Measurements from ENCODE around the gene ENKD1.

GRCh38 chr16:67644038-67644437 lies 22.5 kb downstream of the ENKD1 start:
- no peak for TF ChIP-seq KAT2A (conservative IDR thresholded peaks at IDR 0.05; ENCODE audit: control insufficient read depth, low read depth, low read length)
- TF ChIP-seq RBBP5 (conservative IDR thresholded peaks at IDR 0.05) = no peak
- TF ChIP-seq SMC3 (IDR thresholded peaks at IDR 0.05; ENCODE audit: borderline replicate concordance, low read length) = no peak
- no peak for TF ChIP-seq RAD21 (IDR thresholded peaks at IDR 0.05; ENCODE audit: insufficient read depth, low read depth, low read length)
- no peak for TF ChIP-seq CBFB (IDR thresholded peaks at IDR 0.05; ENCODE audit: low read depth)
- TF ChIP-seq CTCF (IDR thresholded peaks at IDR 0.05 in 2 of 3, conservative IDR thresholded peaks at IDR 0.05 in 1 of 3; ENCODE audit: control insufficient read depth in 2 of 3, extremely low read depth in 1 of 3, insufficient read depth in 1 of 3, low read depth in 3 of 3, low read length in 3 of 3) = no peak
- no peak for TF ChIP-seq POLR2A (IDR thresholded peaks at IDR 0.05; ENCODE audit: low read depth, low read length)
- TF ChIP-seq NFXL1 (IDR thresholded peaks at IDR 0.05; ENCODE audit: borderline replicate concordance) = no peak

All from GM12878 (cell line).